Cardiac muscle cell (in vitro differentiated cells and primary cell): ENCODE results near the gene OBSCN. TPM values are rescaled to one million over a fixed set of nuclear protein-coding genes. Genes with fewer than 3 reads are reported as not detected.

Source experiments
- DNase-seq, 2 donors: peaks; one replicate each; pipeline versions ENCODE4 v3.0.0 to v3.0.0-alpha.2; 2010 to 2017; ENCODE audit warnings: low read depth in 1 of 2, low spot score in 1 of 2
- H3K27ac ChIP-seq: fragments of 200-600 bp; sonication (generic); 2 replicates; pipeline ENCODE4 v1.5.1; 2016
- H3K27me3 ChIP-seq: fragments of 200-600 bp; sonication (generic); 2 replicates; pipeline ENCODE4 v1.6.0; 2016; ENCODE audit warnings: control low read depth
- H3K36me3 ChIP-seq: fragments of 200-600 bp; sonication (generic); 2 replicates; pipeline ENCODE4 v1.5.1; 2016; ENCODE audit warnings: control low read depth
- H3K4me1 ChIP-seq: fragments of 200-600 bp; sonication (generic); 2 replicates; pipeline ENCODE4 v1.8.1; 2017; ENCODE audit warnings: low read depth, mild to moderate bottlenecking, mixed run types
- H3K4me3 ChIP-seq: fragments of 200-600 bp; sonication (generic); 2 replicates; pipeline ENCODE4 v1.5.1; 2016; ENCODE audit warnings: mild to moderate bottlenecking
- H3K9me3 ChIP-seq: fragments of 200-600 bp; sonication (generic); 2 replicates; pipeline ENCODE4 v1.5.1; 2017; ENCODE audit warnings: low read depth, mild to moderate bottlenecking, control low read depth
- CTCF ChIP-seq: IDR thresholded peaks from 2 replicates; pipeline ENCODE4 v1.5.1; 2012; ENCODE audit warnings: low read depth, mild to moderate bottlenecking, low read length
- polyA plus RNA-seq: library from polyadenylated mRNA; unstranded; fragments of >200 nt; fragmentation: Nextera tagmentation; extraction: Ambion mirVana; gene quantifications from 2 replicates; pipeline ENCODE4 v1.2.1, GENCODE V29; 2016
- total RNA-seq: library from RNA; depleted of rRNA; stranded (reverse); fragments of >200 nt; gene quantifications from 2 replicates; pipeline ENCODE4 v1.2.3, GENCODE V29; 2016

OBSCN gene
- total and polyA plus RNA-seq, 2 experiments from 2014 or later, result 87.1 to 390 TPM

GRCh38 chr1:228161362-228161761 lies 46.5 kb upstream of the OBSCN start:
- H3K9me3 ChIP-seq, result no peaks in the 10 kb centered on the region
- no peak overlapping the region for H3K27ac ChIP-seq
- no peaks in the 10 kb centered on the region for H3K27me3 ChIP-seq
- no peak overlapping the region for H3K4me3 ChIP-seq
- no peak for TF ChIP-seq CTCF
- no peak for DNase-seq
- no peaks in the 10 kb centered on the region for H3K36me3 ChIP-seq
- H3K4me1 ChIP-seq, result no peaks in the 10 kb centered on the region

- Histone ChIP-seq H3K4me3 (no peak overlapping the region), H3K27ac (no peak overlapping the region), H3K27me3 (no peaks in the 10 kb centered on the region), H3K4me1 (no peaks in the 10 kb centered on the region), H3K9me3 (no peaks in the 10 kb centered on the region), H3K36me3 (no peaks in the 10 kb centered on the region)
- DNase-seq, result no peak
- no peak for TF ChIP-seq CTCF
Measured at GRCh38 chr1:228161866-228162265, 46.0 kb upstream of the OBSCN start.

GRCh38 chr1:228162286-228163006 lies 45.4 kb upstream of the OBSCN start:
- no peak overlapping the region for H3K27ac ChIP-seq
- peak in 1 of 2 donors; percentile 38 for DNase-seq

GRCh38 chr1:228163007-228163753 lies 44.7 kb upstream of the OBSCN start:
- no peak for TF ChIP-seq CTCF
- H3K27me3 ChIP-seq, result no peaks in the 10 kb centered on the region
- H3K4me3 ChIP-seq, result no peak overlapping the region
- no peaks in the 10 kb centered on the region for H3K4me1 ChIP-seq
- H3K36me3 ChIP-seq, result no peaks in the 10 kb centered on the region
- no peaks in the 10 kb centered on the region for H3K9me3 ChIP-seq
- no peak overlapping the region for H3K27ac ChIP-seq
- DNase-seq, result peak in 1 of 2 donors; percentile 67

More at GRCh38 chr1:228162286-228163006, 45.4 kb upstream of the OBSCN start:
- no peaks in the 10 kb centered on the region for H3K9me3 ChIP-seq
- H3K4me3 ChIP-seq, result no peak overlapping the region
- no peaks in the 10 kb centered on the region for H3K4me1 ChIP-seq
- no peak for TF ChIP-seq CTCF
- H3K27me3 ChIP-seq, result no peaks in the 10 kb centered on the region
- H3K36me3 ChIP-seq, result no peaks in the 10 kb centered on the region

- H3K4me3 ChIP-seq, result no peak overlapping the region
- no peaks in the 10 kb centered on the region for H3K9me3 ChIP-seq
- DNase-seq, result no peak
- no peak overlapping the region for H3K27ac ChIP-seq
- no peaks in the 10 kb centered on the region for H3K4me1 ChIP-seq
- no peak for TF ChIP-seq CTCF
- no peaks in the 10 kb centered on the region for H3K27me3 ChIP-seq
- no peaks in the 10 kb centered on the region for H3K36me3 ChIP-seq
Measured at GRCh38 chr1:228163776-228164519, 43.9 kb upstream of the OBSCN start.
